Testis (tissue), 2 donors: Measurements from ENCODE around the gene MPDU1.

ENCODE experiments used
- CTCF ChIP-seq, 3 experiments: fragments of 450-650 bp in 2 of 3; fragments of 200-600 bp in 1 of 3; sonication (generic) in 1 of 3; IDR thresholded peaks; one replicate each; pipeline ENCODE4 v1.5.1; 2016 to 2019; ENCODE audit warnings: antibody characterized with exemption in 3 of 3, mild to moderate bottlenecking in 2 of 3, moderate library complexity in 1 of 3
- POLR2A ChIP-seq: fragments of 450-650 bp; IDR thresholded peaks from one replicate; pipeline ENCODE4 v1.6.1; 2017; ENCODE audit warnings: antibody characterized with exemption, mild to moderate bottlenecking, moderate library complexity

GRCh38 chr17:7593296-7593695 is 9.6 kb downstream of the MPDU1 start:
- no peak for TF ChIP-seq CTCF (IDR thresholded peaks at IDR 0.05)
- no peak for TF ChIP-seq POLR2A
